ENCODE results near the gene AOAH.

GRCh38 chr7:36547416-36547815 lies 176.9 kb downstream of the AOAH start:
- TF ChIP-seq KLF6 (CRISPR knock-in tag; IDR thresholded peaks at IDR 0.05) (no peak), ARNTL (CRISPR knock-in tag; IDR thresholded peaks at IDR 0.05) (no peak), NFE2L1 (CRISPR knock-in tag; IDR thresholded peaks at IDR 0.05; ENCODE audit: borderline replicate concordance) (no peak), CBX2 (IDR thresholded peaks at IDR 0.05; ENCODE audit: low read depth, low read length) (no peak), CBX2 (CRISPR knock-in tag; IDR thresholded peaks at IDR 0.05; ENCODE audit: low read depth) (no peak), ZNF501 (CRISPR knock-in tag; IDR thresholded peaks at IDR 0.05) (no peak), POLR2A (IDR thresholded peaks at IDR 0.05; ENCODE audit: insufficient read depth in 1 of 2, low read depth in 2 of 2, low read length in 2 of 2) (no peak), REPIN1 (CRISPR knock-in tag; IDR thresholded peaks at IDR 0.05; ENCODE audit: borderline replicate concordance, low read depth) (no peak), ZSCAN20 (CRISPR knock-in tag; IDR thresholded peaks at IDR 0.05; ENCODE audit: borderline replicate concordance) (no peak)
- TF ChIP-seq, protein P1, sequence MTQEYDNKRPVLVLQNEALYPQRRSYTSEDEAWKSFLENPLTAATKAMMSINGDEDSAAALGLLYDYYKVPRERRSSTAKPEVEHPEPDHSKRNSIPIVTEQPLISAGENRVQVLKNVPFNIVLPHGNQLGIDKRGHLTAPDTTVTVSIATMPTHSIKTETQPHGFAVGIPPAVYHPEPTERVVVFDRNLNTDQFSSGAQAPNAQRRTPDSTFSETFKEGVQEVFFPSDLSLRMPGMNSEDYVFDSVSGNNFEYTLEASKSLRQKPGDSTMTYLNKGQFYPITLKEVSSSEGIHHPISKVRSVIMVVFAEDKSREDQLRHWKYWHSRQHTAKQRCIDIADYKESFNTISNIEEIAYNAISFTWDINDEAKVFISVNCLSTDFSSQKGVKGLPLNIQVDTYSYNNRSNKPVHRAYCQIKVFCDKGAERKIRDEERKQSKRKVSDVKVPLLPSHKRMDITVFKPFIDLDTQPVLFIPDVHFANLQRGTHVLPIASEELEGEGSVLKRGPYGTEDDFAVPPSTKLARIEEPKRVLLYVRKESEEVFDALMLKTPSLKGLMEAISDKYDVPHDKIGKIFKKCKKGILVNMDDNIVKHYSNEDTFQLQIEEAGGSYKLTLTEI (CRISPR knock-in tag; conservative IDR thresholded peaks at IDR 0.05), result no peak

Measured in HepG2 (cell line).